NCI-H1930 (cell line): Measurements from ENCODE around the gene ABRACL.
A peak's percentile ranks its signal among the peaks of the same experiment; 100 is the strongest.
"Not testable (repeated sequence)": the region's sequence is repeated elsewhere in the genome, so short reads cannot be mapped to it uniquely, and the experiment has no call there.

Experiments
- DNase-seq, 2 experiments: peaks; one replicate each; lab custom pipeline; 2025; lab: John Stamatoyannopoulos, UW

The ABRACL gene

GRCh38 chr6:139028658-139029469 lies at the start of gene ABRACL:
TSS of gene ABRACL (plus strand) at chr6:139028745. CDS start at chr6:139034161, 5,416 bp downstream.
- DNase-seq = peak; percentile 28 to 45

DNA sequence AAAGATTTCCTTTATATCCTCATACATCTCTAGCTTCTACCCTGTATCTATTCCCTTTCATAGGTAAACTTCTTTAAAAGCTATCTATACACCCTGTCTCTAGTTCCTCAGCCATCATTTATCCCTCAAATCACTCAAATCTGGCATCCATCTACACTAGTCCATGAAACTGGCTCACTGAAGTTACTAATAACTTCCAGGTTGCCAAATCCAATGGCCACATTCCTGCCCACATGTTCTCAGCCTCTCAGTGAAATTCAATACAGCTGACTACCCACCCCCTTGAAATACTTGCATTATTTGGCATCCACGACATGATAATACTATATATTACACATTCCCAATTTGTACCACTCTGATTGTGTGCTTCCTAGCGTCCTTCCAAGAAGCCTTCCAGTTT lies 49.2 kb upstream of the ABRACL start:
- no peak for DNase-seq

GRCh38 chr6:138979813-138980668 lies 48.5 kb upstream of the ABRACL start:
- DNase-seq = no peak

- no peak for DNase-seq
Observed at GRCh38 chr6:138981416-138981815, 47.1 kb upstream of the ABRACL start.

- no peak for DNase-seq
Observed at GRCh38 chr6:138986578-138986977, 42.0 kb upstream of the ABRACL start.

DNA sequence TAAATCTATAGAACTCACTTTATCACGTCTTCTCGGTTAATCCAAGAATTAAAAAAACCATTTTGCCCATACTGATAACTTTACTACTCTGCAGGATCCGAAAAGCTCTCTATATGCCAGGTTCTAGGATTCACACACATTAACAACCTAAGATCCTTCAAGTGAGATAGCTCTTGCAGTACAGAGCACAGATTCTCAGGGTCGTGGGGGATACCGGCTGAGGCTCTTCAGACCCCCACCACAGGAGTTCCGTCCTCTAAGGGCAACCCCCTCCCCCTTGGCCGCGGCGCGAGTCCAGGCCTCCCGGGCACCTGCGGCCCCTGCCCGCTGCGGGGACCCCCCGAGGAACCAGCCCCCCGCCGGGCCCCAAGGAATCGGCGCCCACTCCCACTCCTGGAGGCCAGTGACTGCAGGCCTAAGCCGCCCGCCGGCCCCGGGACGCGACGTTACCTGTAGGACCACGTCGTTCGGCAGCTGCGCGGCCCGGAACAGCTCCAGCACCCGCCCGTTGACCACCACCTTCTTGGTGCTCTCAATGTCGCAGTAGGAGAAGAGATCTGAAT lies 41.4 kb upstream of the ABRACL start:
- DNase-seq = no peak

DNA sequence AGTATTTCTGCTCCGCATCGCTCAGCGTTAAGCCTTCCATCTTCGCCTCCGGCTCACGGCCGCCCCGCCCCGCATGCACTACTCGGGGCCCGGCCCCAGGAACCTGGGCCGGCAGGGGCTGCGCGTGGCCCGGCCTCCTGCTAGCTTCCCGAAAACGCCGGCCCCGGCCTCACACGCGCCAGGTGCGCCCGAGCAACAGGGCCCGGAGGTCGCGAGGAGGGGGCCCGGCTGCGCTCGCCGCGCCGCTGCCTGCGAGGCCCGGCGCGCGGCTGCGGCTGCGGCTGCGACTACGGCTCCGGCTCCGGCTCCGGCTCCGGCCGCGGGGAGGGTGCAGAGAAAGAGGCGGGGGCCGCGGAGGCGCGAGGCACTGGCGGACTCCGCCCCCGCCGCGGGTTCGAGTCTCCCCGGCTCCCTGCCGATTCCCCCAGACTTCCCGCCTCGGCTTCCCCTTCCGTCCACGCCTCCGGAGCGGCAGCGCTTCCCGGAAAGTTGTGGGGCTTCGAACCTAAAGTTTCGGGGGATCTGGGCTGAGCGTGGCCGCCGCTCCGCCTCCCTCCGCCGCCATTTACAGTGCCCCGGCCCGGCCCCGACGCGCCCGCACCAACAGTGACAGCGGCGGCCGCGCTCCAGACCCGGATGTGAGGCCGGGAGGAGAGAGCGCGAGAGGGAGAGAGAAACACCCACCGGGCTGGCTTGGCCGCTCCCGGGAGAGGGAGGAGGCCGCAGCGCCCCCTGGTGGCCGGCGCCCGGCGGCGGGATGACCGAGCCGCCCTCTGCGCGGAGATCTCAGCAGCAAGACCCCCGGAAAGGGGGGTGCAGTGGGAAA lies 40.7 kb upstream of the ABRACL start, which contains the start of gene REPS1:
REPS1 (minus strand) TSS at position 611 of the 826 bp plus-strand sequence; CDS start at position 40, 571 bp downstream.
- DNase-seq = peak; percentile 80 to 88

DNA sequence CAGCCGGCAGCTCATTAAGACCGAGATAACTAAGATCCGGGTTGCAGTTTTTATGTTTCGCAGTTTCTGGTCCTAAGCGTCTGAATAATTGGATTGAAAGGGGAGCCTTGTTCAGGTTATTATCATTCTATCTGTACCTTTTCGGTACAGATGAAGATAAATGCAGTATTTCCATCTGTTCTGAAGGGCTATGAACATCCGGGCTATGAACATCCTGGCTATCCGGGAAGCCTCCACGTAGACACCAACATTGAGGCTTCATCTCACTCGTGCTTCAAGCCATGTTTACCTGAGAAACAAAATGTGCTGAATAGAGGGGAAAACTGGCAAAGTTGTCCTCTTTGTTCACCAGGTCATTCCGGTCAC lies 40.1 kb upstream of the ABRACL start:
- peak; percentile 37 to 63 for DNase-seq

DNA sequence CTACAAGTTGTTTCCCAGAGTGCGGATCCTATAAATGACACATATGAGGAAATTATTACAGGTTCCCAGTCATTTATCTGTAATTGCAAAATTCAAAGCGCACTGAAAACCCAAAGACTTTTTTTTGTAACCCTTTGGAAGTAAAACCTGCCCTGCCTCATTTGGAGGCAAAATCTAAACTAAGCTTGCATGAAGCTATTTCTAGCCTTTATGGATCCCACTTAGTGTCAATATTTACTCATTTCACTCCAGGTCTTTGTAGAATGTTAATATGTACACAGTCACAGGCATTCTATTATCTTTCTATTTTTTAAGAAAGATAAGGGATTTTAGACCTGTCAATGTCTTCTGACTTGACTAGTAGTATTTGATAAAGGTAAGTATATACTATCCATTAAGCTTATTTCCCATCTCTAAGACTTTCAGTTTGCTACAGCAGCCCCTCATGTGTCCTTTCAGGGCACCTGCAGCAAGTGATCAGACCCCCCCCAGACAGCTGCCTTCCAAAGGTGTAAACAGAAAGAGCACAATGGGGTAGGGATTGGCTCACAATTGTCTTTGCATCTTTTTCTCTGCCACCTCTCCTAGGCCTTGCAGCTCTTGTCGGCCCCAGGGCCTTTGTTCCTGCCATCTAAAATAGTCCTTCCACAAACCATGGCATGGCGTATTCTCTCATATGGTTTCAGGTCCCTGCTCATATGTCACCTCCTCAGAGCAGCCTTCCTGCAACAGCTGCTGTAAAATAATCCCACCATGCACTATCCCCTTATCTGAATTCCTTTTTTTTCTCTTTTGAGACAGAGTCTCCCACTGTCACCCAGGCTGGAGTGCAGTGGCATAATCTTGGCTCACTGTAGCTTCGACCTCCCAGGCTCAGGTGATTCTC lies 39.2 kb upstream of the ABRACL start:
- no peak for DNase-seq

DNA sequence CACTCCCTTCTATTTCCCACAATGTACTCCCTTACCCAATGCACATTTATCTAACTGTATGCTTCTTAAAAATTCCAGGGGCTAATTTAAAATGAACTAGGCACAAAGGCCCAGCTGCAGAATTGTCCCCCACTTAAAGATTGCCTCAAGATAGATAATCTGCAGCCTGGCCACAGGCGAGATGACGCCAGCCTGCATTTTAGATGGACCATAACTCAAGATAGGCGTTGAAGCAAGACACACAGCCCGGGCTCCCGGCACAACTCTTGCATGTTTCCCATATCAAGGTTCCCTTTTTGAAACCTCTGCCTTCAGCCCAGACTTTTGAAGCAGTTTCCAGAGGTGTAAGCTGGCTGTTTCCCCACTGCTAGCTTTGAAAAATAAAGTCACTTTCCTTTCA lies 37.3 kb upstream of the ABRACL start:
- no peak for DNase-seq

GRCh38 chr6:138992965-138993364 lies 35.6 kb upstream of the ABRACL start:
- not testable (repeated sequence) for DNase-seq

DNA sequence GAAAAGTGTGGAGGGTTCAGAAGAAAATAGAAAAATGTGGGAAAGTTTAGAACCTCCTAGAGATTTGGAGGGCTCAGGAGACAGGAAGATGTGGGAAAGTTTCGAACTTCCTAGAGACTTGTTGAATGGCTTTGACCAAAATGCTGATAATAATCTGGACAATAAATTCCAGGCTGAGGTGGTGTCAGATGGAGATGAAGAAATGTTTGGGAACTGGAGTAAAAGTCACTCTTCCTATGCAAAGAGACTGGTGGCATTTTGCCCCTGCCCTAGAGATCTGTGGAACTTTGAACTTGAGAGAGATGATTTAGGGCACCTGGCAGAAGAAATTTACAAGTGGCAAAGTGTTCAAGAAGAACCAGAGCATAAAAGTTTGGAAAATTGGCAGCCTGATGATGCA lies 35.1 kb upstream of the ABRACL start:
- not testable (repeated sequence) for DNase-seq

- DNase-seq = no peak
Observed at GRCh38 chr6:138996524-138996923, 32.0 kb upstream of the ABRACL start.

GRCh38 chr6:138997136-138997535 lies 31.4 kb upstream of the ABRACL start:
- no peak for DNase-seq

DNA sequence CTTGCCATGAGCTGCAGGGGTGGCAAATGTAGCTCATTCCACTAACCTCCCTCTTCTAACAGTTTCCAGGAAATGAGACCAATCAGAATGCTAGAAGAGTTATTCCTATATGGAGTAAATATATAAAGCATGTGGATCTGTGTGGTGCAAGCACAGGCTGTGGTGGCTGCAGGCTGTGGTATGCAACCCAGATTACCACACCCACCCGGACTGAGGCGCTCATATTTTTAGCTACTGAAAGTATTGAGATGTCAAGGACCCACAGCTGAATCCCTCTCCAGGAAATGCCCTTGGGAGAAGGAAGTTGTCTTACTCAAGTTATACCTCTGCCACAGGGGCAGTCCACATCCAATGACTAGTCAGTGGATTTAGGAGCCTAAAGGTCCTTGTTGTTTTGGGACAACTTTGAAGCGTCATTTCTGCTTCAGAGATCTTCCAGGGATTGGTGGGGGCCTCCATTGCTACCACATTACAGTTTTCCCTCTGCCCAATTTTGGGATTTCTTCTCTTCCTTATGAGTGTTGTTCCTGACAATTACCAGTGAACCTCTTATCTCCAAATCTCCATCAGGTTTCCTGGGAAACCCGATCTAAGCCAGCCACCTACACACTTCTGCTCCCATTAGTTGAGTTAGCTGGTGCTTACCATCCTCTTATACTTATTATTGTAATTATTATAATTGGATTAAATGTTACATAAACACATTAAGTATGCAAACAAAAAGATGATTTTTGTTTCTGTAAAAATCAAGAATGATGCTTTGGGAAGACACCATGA lies 28.4 kb upstream of the ABRACL start:
- DNase-seq = no peak

- DNase-seq = no peak
Observed at GRCh38 chr6:139003751-139004150, 24.8 kb upstream of the ABRACL start.

GRCh38 chr6:139006477-139006876 lies 22.1 kb upstream of the ABRACL start:
- no peak for DNase-seq

DNA sequence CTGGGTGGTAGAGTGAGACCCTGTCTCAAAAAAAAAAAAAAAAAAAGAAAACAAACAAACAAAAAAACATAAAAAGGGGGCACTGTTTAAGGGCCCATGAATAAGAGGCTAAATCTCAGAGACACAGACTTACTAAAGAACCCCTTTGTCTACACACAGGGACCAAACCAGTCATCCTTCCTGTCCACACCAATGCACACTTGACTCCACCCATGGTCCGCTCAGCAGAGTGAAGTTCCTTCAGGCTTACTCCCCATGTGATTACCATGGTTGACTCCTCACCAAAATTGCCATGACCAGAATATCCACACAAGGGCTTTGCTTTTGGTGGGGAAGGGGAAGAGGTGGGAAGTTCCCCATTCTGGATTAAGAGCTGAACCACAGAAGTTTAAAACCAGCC lies 21.1 kb upstream of the ABRACL start:
- DNase-seq = no peak

GRCh38 chr6:139008117-139008516 lies 20.4 kb upstream of the ABRACL start:
- no peak for DNase-seq

DNA sequence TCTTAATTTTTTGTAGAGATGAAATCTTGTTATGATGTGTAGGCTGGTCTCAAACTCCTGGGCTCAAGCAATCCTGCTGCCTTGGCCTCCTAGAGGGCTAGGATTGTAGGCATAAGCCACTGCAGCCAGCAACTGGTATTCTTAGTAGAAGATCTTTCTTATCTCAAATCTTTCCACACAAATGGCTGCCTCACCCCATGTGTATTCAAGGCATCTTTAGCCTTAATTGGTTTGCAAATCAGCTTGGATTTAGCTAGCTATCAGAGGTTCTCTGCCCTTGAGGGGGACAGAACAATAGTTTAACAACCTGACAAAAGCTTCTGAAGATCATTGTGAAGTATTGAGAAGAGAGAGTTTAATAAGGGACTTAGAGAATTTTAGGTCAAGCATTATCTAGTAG lies 17.9 kb upstream of the ABRACL start:
- no peak for DNase-seq
